ENCODE results near the gene LRRC61. TPM values are rescaled to one million over a fixed set of nuclear protein-coding genes. Genes with fewer than 3 reads are reported as not detected.

Gene LRRC61
- polyA plus RNA-seq, 1 of the 3 experiments (the other 2 are of a cell fraction): 0.99 TPM

Other genes with a start within 250 kb of the LRRC61 start
- 0.16 and 0.35 TPM in 2 replicates for gene ACTR3C, start 190 bp downstream of the LRRC61 start, polyA plus RNA-seq (2012; rRNA removed)
- gene RARRES2, start 18.3 kb downstream of the LRRC61 start, polyA plus RNA-seq (2012; rRNA removed): 0.26 and 0.43 TPM in 2 replicates
- 87.5 and 91.6 TPM in 2 replicates for gene REPIN1, start 45.5 kb downstream of the LRRC61 start, polyA plus RNA-seq (2012; rRNA removed)
- 4.6 and 5.0 TPM in 2 replicates for gene ZNF775, start 56.0 kb downstream of the LRRC61 start, polyA plus RNA-seq (2012; rRNA removed)
- gene GIMAP8, start 127.3 kb downstream of the LRRC61 start, polyA plus RNA-seq (2012; rRNA removed): not detected in 2 replicates
- not detected in 2 replicates for gene GIMAP7, start 191.5 kb downstream of the LRRC61 start, polyA plus RNA-seq (2012; rRNA removed)
- gene GIMAP4, start 244.0 kb downstream of the LRRC61 start, polyA plus RNA-seq (2012; rRNA removed): not detected in 2 replicates